HG03457 (cell line): ENCODE results near the gene SPRING1.
"Not testable (repeated sequence)": the region's sequence is repeated elsewhere in the genome, so short reads cannot be mapped to it uniquely, and the experiment has no call there.

Experiments used
- ATAC-seq: cut with Tn5 transposase; IDR thresholded peaks from one replicate; pipeline ENCODE4 v1.9.1; 2021; ENCODE audit warnings: moderate number of reproducible peaks; ENCODE audit not compliant: unreplicated experiment

The SPRING1 gene

DNA sequence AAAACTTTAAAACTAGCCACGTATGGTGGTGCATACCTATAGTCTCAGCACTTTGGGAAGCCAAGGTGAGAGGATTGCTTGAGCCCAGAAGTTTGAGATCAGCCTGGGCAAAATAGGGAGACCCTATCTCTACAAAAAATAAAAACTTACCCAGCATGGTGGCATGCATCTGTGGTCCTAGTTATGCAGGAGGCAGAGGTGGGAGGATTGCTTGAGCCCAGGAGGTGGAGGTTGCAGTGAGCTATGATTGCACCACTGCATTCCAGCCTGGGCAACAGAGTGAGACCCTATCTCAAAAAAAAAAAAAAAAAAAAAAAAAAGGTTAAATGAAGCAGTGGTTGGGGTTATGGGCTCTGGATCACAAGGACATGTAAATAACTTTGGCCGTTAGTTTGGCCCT, 4.9 kb upstream of the SPRING1 start:
- ATAC-seq, result not testable (repeated sequence)

DNA sequence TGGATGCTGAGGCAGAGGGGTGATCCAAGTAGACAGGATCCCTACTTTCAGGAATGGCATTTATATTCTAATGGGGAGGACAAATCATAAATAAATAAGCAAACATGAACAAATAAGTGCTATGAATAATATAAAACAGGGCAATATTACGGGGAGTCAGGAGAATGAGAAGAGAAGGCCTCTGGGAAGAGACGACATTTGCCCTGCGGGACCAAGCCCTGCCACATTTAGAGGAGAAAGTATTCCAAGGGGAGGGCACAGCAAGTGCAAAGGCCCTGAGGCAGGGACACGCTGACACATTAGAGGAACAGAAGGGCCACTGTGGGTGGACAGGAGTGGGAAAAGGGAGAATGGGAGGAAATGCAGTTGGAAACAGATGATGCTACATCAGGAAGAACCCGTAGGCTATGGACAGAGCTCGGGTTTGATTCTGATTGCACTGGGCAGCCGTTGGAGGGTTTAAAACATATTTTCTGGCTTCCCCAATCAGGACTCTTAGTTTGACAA, 1.6 kb upstream of the SPRING1 start:
- ATAC-seq, result no peak

DNA sequence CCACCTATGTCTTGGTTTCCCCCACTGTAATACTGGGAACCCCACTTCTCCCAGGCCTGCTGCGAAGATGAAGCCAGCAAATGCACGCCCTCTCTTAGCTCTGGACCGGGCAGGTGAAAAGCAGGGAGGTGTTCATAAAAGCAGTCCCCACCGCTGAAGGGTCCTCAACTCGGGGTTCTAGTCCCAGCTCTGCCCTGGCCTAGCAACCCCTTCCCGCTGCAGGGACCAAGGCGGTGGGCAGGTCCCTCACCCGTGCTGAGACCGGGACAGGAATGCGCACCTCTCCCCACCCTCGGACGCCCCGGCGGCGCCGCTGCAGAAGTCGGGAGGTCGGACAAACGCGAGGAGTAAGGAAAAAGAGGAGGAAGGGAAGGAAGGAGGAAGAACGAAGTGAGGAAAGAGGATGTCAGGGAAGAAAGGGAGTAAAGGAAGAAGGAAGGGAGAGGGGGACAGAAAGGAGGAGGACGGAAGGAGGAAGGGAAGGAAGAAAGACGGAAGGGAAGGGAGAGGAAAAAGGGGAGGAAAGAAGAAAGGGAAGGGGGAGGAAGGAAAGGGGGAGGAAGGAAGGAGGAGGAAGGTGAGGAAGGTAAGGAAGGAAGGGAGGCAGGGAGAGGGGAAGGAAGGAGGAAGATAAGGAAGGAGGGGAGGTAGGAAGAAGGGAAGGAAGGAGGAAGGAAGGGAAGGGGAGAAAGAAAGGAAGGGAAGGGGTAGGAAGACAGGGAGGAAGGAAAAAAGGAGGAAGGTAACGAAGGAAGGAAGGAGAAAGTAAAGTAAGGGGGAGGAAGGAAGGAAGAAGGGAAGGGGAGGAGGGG, 701 bp downstream of the SPRING1 start:
- no peak for ATAC-seq

DNA sequence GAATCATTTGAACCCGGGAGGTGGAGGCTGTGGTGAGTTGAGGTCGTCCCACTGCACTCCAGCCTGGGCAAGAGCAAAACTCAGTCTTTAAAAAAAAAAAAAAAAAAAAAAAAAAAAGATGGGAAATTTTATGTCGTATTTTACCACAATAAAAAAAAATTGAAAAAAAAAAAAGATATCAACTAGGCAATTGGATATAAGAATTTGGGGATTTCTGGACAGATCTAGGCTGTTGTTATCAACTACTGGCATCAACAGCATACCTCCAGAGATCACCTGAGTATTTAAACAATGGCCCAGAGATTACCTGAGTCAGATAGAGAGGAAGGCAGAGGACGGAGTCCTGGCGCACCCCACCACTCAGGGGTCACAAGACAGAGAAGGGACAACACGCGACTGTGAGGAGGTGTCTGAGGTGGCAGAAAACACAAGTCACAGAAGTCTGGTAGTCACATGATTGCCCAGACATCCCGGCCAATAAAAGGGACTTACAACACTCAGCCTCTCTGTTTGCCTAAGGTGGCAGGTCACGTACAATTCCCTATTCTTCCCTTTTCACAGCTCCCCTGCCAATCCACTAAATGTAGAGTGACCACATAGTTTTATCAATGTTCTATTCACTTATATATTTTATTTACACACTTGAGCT, 1.8 kb downstream of the SPRING1 start:
- ATAC-seq, result no peak

DNA sequence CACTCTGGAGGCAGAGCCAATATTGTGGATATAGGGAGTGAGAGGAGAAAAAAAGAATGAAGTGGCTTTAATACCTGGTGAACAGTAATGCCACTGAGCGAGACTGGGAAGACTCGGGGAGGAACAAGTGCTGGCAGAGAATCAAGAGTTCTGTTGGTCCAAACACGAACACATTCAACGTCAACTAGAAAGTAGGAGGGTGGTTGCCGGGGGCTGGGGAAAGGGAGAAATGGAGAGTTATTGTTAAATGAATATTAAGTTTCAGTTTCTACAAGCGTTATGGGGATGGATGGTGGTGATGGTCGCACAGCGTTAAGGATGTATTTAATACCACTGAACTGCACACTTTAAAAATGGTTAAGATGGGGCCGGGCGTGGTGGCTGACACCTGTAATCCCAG, 2.8 kb downstream of the SPRING1 start:
- no peak for ATAC-seq

DNA sequence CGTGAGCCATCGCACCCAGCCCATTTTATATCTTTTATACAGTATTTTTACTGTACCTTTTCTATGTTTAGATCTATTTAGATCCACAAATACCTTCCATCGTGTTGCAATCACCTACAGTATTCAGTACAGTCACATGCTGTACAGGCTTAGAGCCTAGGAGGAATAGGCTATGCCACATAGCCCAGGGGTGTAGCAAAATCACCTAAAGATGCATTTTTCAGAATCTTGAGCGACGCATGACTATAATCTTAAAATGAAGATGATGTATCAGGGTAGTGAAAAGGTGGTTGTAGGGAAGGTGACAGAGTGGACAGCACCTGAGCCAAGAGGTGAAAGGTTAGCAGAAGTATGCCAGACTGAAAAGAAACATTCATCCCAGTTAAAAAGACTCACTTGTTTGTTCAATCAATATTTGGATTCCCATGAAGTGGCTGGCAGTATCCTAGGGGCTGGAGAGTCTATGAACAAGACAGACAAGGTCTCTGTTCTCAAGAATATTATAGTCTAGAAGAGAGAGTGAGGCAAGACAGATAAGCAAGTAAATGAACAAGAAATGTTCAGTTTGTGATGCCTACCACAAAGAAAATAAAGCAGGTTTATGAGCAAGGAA, 3.6 kb downstream of the SPRING1 start:
- no peak for ATAC-seq

DNA sequence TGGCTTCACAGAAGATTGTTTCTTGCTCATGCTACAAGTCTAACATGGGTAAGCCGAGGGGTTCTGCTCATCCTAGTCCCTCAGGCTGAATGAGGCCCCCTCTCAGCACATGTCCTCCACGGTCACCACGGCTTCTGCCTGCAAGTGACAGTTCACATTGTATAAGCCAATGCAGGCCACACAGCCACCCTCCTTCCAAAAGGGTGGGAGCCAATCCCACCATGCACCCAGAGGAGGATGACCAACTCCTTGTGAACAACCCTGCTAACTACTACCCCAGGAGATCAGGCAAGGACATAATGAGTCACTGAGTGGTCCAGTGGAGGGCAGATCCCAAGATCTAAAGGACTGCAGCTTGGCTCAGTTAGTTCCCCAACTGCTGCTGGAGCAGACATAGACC, 6.1 kb downstream of the SPRING1 start:
- ATAC-seq, result no peak

DNA sequence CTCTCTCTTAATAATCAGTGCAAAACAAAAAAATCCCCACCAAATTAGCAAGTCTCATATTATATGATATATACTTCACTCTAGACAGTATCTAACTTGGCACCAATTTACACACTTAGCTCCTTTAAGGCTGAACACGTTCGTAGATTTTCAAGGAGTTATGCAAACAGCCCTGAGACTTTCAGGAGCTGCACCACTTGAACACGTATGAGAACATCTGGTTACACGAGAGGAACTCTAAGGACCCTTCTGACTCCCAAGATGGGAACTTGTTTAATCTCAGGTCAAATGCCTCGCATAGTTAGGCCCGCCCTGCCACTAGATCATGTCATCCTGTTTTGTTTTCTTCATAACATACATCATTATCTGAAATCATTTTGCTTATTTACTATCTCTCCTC, 10.0 kb downstream of the SPRING1 start:
- no peak for ATAC-seq

DNA sequence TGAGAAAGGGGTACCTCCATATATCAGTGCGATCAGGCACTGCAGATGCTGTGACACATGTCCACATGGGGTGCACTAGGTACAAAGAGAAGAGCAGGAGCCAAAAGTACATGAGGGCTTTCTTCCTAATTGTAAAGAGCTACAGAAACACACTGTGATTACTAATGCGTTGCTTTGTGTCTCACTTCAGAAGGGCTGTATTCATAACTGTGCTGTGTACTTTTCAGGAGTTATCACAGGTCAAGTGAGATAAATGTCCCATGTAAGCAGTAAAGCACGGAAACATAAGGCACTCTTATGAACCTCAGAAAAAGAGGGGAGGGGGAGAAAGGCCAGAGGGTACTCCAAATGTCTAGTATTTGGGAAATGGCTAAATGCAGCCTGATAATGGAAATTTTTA, 10.6 kb downstream of the SPRING1 start:
- ATAC-seq, result no peak

DNA sequence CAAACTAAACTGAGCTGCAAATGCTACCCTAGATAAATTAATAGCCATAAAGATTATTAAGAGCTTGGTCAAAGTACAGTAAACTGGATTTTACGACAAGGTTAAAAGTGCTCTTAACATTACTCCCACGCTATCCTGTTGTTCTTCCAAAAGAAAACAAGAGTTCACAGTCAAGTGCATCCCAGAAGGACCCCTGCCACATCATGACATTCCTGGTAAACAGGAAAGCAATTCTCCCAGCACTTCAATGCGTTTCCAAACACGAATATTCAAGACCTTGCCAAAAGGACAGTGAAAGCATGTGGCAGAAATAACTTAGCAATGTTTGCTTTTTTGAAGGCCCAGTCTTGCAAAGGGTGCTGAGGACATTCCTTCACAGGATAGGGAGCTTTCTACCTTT, 11.2 kb downstream of the SPRING1 start:
- ATAC-seq, result no peak

DNA sequence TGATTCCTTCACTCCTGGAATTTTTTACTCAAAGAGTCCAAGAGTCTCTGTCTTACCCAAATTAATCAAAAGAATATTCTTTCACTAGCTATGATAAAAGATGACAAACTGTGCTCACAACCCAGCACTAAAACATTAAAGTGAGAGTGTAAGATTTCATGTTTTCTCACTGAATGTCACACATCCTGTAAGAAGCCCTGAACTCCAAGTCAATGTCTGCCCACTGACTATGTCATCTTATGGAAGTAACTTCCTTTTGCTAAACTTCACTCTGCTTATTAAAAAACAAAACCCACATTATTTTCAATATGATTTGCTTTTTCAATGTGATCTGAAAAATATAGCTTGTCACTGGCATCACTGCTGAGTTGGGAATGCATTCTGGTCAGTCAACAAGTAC, 15.6 kb downstream of the SPRING1 start:
- no peak for ATAC-seq

DNA sequence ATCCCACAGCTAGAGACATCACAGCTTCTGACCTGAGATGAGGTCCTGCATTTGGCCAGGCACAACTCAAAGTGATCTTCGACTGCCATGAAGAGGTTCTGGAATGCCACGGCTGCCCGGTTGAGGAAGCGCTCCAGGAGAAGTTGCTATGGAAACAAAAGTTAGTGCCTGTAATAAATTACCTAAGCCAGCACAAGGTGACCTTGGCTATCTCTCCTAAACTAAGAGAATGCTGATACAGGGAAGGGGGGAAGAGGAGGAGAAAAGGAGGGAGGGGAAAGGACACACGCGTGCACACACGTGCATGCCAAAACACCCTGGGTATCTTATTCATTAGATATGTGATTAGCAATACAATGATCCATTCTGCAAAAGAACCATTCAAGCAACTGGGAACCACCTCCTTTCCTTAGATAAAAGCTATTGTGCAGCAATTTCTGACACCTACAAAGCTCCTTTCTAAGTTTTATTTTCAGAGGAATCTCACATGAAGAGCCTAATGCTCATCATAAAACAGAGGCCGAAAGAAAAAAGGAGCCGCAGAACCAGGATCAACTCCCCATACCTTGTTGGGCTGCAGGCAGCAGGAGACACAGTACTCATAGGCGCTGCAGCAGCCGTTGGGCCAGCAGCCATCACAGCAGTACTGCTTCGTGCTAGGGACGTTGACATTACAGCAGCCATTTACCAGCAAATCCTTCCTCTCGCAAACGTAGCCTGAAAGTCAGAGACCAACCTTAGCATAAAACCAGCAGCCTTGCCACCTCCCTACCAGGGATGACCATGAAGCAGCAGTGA, 17.9 kb downstream of the SPRING1 start:
- no peak for ATAC-seq

DNA sequence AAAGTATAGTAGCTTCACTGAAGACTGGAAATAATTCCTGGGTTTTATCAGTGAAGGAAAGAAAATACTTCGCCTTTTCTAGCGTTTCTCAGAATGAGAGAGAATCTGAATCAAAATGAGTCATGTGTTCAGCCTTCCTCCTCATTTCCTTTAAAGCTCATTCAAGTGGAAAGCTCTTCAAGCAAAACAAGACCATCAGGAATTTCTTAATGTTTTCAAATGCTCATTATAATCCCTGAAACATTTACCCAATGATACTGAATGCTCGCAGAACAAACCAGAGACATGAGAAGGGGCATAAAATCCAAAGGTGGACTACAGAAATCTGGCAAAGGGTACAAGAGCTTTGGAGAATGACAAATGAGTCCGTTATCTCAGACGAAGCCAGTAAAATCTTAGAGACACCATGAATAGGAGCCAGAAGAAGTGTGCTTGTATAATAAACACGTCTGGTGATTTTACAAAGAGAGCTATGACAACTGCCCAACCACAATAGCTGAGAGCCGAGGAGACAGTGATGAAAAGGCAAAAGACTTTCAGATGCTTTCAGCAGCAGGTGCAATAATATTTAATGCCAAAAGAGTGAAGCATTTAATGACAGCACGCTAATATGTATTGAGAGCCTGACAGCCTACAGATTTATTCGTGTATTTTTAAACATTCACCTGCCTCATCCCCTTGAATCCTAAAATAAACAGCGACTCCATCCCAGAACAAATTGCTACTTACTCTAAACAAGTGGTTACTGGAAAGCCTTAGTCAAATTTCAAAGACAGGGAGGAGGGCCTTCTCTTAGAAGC, 19.0 kb downstream of the SPRING1 start:
- ATAC-seq, result no peak

DNA sequence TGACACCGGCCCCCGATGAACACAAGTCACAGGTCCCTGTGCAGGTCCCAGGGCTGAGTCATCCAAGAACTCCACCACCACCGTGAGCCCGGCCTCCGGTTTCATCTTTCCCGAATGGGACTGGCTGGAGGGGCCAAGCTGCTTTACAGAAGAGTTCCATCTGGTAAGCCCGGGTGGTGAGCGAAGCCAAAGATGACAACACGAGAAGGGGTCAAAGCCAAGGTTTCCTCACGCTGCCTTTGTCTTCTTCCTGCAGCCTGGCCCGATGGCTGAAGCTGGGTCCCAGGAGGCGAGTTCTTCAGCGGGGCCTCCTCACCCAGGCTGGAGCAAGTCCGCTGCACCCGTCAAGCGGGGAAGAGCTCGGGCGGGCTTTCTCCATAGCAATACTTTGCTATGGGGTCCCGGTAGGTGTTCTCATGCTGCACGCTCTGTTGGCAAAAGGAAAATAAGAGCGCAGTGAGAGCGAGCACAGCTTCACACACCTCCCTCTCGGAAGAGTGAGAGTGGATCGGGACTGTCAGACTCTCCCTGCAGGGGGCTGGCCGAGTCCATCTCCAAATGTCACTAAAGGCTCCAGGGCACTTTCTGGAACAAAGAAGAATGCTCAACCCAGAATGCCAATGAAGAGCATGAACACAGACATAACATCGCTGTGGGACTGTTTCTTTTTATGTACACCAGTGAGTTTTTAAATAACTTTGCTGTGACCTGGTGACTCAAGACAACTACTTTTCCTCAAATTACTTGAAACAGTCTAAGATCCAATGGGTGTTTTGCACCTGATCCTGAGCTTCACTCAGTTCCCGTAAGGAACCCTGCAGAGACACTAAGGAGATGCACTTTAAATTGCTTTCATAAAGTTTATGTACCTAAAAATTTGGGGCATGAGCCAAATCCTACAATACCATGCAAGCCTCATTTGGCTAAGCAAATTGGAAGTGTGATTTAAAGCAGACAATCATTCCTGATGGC, 20.1 kb downstream of the SPRING1 start:
- no peak for ATAC-seq

DNA sequence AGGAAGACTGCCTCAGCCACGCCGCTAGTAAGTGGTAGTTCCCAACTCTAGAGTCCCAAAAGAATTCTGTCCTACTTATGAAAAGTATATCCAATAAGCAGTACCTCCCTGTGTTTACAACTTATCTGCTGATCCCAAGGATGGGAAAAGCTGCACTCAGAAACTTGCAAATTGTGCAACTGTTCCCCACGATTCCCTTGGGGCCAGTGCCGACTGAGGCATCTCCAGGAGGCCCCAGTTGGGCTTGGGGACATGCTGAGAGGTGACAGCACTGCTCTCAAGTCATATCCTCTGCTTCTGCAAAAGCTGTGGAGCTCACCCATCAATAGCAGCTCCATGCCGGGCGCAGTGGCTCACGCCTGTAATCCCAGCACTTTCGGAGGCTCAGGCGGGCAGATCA, 23.7 kb downstream of the SPRING1 start:
- no peak for ATAC-seq

DNA sequence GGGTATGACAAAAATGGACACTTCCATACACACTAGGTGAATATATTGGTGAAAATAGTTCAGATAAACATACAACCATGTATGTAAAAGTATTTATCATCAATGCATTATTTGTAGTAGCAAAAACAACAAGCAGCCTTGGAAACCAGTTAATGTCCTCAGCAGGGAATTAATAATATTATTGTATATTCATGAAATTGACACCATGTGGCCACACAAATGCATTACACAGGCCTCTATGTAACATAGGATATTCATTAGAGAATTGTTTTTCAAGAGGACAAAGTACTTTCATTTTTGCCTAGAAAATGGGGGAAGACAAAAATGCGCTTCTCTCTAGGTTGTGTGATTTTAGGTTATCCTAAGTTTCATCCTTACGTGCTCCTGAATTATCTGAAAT, 24.3 kb downstream of the SPRING1 start:
- ATAC-seq, result no peak

DNA sequence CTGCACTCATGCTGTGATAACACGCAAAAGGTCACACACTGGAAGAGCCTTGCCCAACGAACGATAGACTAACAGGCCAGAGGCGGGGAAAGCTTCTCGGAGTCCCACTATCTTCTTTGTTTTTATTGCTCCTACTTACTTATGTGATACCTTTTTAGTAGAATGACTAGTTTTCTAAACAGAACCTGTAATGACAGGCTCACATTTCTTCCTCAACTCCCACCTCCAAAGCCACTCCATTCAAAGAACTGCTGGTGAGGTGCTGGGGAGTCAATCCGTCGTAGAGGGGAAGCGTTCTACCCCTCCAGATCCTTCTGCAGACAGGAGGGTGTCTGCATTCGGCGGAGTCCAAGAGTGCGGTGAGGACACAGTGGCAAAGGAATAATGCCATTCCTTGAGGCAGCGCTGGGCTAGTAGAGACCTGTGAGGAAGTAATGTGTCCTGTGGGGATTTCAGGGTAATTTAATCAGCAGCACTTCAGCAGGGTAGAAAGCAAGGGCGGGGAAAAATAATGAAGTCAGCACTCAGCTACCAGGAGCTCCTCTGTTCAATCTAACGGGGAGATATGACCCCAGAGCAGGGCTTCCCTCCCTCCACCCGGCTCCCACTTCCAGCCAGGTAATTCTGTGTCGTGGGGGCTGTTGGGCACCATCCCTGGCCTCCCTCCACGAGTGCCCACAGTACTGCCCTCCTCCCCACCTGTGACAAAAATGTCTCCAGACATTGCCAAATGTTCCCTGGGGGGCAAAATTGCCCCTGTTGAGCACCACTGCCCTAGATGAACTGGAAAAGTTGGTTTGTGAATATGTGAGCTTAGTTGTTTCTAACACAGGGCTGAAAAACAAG, 25.2 kb downstream of the SPRING1 start:
- ATAC-seq, result no peak

DNA sequence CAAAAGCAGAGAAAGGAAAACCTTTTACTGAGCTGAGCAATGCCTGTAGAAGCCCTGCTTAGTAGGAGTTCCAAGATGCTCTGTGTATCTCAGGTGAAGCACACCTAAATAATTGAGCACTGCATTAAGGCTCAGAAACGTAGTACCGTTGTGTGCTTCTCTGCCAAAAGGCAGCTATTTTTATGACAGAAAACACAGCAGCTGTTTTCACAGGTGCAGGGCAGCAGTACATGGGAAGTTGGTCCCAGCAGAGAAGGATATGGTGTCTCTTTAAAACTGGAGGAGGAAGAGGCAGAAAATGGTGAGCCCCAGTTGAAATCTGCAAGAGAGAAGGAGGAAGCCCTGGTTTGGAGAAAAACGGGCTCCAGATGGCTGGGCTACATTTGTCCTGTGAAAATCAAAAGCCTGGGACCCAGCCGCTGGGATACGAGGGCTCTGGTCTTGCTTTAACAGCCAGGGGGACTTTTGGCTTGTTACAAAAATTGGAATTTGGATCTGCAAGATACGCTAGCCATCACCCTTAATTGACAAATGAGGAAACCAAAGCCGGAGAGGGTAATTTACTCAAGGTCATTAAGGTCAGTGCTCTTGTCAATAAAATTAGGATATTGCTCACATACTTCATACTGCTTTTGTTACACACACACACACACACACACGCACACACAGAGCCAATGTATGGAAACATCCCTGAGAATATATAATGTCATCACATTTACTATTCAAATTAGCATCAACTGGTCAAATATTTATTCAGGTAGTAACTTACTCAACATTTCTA, 27.3 kb downstream of the SPRING1 start:
- no peak for ATAC-seq
